Mesenteric fat pad (tissue), 1 donor: ENCODE results near the gene CKAP2L. TPM values are rescaled to one million over a fixed set of nuclear protein-coding genes. Genes with fewer than 3 reads are reported as not detected.

Experiments used
- DNase-seq: peaks from one replicate; pipeline ENCODE4 v3.0.0-alpha.2; 2020; ENCODE audit warnings: low spot score
- total RNA-seq: library from RNA; stranded (reverse); fragmentation: NEBNext Ultra II Directional; extraction: Animal tissue kit (Norgen Biotek cat#: 25700); gene quantifications from one replicate; pipeline ENCODE4 v1.2.1, GENCODE V29; 2021
- donor health status: DM: yes; HTN: yes; CAD: no.

CKAP2L gene
- total RNA-seq, 1 donor from 2014 or later: not detected

DNA sequence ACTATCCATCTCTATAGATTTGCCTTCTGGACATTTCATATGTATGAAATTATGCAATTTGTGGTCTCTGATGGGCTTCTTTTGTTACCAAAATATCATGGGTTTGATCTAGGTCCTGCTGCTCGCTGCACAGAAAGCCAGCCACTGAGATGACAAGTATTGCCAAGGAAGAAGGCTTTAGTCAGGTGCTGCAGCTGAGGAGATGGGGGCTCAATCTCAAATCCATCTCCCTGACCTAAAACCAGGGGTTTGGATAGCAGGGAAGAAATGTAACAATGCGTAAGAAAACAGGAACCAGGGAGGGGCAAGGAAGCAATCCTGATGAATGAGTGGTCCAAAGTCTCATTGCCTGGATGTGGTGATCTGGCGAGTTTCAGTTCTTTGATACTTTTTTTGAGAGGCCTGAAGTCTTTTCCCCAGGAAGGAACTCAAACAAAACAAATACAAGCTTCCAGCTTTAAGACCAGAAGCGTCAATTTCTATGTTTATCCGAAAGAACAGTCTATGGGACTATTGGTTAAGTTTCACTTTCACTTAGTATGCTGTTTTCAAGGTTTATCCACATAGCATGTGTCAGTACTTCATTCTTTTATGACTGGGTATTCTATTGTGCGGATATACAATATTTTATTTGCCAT is 3.4 kb upstream of the CKAP2L start:
- DNase-seq: no peak

DNA sequence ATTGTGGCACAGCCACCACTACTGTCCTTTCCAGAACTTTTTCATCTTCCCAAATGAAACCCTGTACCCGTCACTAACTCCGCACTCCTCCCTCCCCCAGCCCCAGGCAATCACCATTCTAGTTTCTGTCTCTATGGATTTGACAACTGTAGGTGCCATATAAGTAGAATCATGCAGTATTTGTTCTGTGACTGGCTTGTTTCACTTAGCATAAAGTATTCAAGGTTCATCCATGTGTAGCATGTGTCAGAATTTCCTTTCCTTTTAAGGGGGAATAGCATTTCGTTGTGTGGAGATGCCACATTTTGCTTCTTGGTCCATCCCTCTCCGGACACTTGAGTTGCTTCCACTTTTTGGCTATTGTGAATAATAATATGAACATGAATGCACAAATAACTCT is 842 bp upstream of the CKAP2L start:
- DNase-seq: no peak

DNA sequence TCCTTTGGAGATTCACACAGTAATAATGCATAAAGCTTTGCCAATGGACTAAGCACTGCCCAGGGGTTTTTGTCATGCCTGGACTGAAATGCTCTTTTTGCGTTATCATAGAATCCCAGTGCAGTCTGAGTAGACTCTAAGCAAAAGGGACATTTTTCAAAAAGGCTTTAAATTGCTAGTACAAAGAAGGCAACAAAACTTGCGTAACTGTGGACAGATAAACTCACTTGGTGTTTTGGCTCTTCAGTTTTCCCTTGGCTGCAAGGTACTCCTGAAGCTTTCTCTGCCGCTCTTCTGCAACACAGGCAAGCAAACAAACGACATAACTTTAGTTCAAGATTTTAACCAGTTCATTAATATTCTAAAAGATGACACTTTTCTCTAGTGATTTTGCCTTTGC is 2.1 kb downstream of the CKAP2L start:
- no peak for DNase-seq

DNA sequence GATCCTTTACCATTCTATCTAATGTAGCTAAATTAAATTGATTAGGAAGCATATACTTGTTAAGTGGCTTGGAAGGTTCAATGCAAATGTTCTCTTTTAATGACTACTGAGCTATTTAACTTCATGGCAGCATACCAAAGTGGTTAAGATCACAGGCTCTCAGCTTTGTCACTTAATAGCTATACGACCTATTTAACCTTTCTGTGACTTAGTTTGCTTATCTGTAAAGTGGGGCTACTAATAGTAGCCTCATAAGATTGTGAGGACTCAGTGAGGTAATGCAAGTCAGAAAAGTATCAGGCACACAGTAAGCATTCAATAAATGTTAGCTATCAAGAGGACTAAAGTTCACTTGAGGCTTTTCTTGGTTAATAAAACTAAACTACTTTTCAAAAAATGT is 4.3 kb downstream of the CKAP2L start:
- DNase-seq: no peak

DNA sequence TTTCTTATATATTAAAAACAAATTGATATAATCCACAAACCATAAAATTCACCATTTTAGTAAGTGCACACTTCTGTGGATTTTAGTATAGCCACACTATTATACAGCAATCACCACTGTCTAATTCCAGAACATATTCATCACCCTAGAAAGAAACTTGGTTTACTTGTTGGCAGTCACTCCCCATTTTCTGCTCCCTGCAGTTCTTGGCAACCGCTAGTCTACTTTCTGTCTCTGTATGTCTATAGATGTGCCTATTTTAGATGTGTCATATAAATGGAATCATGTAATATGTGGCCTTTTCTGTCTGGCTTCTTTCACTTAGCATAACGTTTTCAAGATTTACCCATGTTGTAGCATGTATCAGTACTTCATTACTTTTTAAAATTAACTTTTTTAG is 5.7 kb downstream of the CKAP2L start:
- DNase-seq: no peak

DNA sequence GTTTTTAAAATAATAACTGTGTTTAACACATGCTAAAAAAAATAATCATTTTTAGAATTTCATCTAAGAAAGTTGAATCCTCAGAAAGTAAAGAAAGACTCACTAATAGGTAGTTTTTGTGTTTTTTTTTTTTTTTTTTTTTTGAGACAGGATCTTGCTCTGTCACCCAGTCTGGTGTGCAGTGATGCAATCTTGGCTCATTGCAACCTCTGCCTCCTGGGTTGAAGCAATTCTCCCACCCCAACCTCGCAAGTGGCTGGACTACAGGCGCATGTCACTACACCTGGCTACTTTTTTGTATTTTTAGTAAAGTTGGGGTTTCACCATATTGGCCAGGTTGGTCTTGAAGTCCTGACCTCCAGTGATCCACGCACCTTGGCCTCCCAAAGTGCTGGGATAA is 7.1 kb downstream of the CKAP2L start:
- no peak for DNase-seq

DNA sequence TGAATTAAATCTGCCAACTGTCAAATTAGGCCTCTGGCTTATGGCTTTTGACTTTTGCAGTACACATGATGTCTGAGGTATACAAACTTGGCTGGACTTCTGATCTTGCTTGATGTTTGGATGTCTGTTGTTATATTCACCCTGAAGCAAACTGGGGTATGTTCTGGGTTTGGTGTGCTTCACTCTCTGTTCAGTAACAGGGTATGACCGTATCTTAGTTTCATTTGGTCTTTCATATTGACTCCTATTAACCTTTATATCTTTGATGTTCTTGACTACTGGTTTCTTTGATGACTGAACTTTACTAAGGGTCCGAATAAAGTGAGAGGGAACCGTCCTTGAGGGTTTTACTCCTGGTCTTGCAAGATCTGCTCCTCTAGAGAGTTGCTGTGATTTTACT is 8.2 kb downstream of the CKAP2L start:
- DNase-seq: no peak

DNA sequence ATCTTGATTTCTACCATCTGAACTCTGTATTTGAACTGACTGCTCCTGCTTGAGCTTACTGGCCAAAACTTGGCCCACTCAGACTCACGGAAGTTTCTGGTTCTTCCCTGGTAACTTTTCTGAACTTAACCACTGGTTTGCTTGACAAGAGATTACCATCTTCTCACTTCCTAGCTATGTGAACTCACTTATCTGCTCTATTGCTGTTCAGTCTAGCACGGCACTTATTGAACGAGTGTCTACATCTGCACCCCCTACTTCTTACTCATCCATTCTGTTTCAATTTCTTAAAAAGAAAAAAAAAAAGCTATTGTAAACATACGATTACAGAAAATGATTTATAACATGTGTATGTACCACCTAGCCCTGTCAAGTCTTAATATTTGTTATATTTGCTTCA is 9.0 kb downstream of the CKAP2L start:
- no peak for DNase-seq

DNA sequence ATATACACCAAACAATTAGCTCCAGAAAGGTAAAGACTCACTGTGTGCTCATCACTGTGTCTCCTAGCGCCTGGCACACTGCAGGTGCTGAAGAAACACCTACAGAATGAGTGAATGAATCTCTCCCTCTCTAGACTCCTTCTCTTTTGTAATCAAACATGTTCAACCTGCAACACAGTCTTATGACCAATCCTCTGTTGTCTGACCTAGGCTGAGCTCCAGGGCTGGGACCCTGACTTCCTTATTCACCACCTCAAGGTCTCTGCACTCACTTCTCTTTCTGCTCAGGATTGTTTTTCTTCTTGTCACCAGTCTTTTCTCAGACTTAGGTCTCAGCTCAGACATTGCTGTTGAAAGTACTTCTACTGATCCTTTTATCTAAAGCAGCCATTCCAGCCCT is 9.8 kb downstream of the CKAP2L start:
- no peak for DNase-seq

DNA sequence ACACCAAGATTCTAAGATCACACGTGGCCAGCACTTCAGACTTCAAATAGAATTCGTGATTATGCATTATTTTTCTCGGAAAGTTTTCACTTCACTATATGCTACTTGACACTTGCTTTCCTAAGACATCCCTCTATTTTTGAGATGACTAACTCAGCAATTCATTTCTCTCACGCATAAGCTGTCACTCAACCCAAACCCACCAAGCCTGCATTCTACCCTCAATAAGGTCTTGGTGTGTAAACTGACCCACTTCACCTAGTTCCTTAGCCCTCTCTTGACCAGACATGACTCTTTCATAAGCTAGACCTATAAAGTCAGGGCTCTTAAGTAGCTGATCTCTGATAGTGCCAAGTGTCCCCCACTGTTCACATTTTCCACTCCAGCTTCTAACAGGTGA is 11.7 kb downstream of the CKAP2L start:
- no peak for DNase-seq

DNA sequence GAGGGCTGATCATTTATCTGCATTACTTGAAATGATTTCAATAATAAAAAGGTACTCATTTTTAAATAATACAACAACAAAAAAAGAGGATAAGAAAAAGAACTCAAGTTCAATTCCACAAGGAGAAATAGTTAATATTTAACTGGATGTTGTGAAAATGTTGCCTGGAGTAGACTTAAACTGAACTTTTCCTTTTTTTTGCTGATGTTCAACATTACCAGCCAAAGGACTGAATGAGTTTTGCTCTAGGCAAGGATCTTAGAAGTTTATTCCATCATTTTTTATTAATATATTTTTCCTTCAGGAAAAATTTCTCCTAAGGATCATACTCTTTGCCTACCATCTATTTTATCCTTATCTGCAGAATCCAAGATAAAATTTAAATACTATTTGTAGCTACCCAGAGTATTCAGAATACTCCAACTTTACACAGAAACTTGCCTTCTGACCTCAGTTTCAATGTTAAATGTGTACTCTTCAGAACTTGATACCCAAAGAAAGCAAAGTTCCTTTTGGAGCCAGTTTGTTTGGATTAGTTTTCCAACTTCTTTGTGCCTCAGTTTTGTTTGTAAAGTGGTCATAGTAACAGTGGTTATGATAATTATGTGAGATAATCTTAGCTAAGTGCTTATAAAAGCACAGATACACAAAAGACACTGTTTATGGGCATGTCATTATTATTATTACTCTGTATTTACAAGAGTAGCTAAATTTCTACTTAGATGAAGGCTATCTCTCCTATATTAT is 12.8 kb downstream of the CKAP2L start:
- no peak for DNase-seq

DNA sequence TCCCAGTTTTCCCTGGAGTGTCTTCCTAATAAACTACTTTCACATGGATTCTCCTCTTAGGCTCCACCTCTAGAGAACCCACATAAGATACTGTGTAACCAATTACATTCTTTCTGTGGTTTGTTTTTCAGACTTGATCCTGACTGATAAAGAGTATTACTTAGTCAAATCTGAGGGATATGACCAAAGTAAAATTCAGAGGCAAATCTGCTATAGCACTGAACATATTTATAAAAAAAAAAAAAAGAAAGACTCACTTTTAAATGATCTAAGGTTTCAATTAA is 13.9 kb downstream of the CKAP2L start:
- no peak for DNase-seq

DNA sequence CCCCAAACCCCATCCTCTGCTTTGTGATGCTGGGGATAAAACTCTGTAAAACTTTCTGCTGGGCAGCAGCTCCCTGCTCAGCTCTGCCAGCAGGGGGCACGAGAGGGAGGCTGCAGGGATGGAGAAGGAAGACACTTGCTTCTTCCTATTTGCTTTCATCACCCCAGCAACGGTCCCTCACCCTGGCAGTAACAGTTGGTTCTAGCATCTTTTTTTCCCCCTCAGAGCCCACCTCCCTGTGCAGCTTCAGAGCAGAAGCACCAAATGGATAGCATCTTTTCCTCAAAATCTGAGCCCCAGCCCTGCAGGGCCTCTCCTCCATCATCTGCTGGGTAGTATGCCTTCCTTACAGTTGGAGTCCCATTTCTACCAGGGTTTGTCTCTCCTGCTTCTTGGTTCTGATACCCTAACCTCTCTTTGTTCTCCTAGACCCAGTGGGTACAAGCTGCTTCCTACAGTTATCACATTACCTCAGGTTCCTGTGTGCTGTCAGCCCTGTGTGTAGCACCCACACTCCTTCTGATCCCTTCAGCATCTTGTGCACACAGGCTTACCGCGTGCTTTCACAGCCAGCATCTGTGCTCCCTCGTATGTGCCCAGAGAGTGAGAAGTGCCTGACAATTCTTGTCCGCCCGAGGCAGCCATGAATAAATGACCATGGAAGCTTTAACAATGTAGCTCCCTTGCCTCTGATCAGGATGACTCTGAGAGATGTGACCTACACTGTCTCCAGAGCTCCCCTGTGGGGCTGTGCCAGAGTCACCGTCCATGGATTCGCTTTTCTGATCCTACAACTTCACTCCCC is 14.5 kb downstream of the CKAP2L start:
- DNase-seq: no peak

DNA sequence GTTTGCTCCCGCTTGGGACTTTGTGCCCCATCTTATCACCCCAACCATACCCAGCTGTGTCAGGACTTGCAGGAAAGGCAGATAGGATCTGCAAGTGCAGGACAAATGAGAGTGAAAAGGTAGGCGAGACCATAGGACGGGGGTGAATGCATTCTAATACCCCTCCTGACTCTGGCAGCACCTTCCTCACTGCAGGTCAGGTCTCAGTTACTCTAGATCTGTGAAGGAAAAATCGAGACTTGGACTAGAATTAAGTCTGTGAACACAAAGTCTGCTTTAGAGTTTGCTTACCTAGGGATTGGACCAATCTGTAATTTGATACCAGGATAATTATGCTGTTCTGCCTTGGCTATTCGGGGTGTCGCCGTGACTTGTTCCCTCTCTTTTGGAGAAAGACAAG is 23.9 kb downstream of the CKAP2L start:
- no peak for DNase-seq

DNA sequence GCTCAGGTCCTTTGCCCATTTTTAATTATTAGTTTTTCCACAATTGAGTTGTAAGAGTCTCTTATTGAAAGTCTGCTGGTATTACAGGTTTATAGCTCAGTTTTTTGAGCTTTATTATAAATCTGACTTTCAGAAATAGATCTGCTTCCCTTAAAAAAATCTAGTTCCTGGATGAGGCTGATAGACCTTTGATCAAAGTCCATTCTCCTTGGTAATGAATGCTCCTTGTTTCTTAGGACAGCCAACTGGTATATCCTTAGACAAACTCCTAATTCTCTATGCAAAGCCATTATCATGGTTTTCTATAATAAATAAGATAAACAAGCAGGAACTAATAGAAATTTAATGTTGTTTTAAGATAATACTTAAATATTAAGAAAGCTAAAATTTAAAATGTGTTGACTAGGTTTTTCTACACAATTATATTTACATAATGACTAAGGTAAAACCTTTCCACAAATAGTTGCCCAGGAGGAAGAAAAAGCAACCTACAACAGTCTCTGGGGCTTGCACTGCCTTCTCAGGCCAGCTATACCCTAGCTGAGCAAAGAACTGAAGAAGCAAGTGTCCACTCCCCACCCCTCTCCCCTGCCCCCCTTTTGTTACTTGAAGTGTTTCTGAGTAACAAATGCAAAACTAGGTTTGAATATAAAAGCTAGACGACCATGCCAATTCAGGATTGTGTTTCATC is 26.7 kb downstream of the CKAP2L start:
- no peak for DNase-seq

DNA sequence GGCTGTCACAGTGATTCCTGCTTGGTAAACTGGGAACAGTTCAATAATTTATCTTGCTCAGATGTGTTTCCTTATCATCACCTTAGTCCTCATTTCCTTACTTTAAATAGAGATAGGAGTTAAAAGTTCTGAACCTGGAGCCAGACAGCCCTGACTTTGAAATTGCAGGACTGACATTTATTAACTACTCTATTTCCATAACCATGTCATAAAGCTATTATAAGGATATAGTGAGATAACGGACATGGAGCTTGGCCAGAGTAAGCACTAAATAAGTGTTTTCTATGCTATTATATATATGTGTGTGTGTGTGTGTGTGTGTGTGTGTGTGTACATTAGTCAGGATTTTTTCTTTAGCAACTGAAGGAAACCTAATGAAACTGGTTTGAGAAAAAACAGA is 30.5 kb downstream of the CKAP2L start:
- no peak for DNase-seq

DNA sequence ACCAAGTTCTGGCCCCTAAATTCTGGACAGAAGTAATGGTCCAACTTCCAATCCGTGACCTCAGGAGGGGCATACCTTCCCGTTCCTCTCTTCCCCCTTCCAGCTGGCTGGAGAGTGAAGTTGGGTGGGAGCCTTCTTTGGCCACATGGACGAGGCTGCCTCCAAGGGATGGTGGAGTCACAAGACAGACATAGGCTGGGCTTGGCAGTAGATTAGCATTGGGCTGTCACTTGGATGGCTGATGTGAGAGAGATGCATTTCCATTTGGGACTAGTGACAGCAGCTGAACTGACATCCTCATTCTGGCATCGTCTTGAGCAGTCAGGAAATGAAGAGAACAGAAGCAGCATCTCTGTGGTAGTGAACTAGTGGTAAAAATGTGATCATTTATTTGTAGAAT is 31.0 kb downstream of the CKAP2L start:
- DNase-seq: peak; percentile 77

DNA sequence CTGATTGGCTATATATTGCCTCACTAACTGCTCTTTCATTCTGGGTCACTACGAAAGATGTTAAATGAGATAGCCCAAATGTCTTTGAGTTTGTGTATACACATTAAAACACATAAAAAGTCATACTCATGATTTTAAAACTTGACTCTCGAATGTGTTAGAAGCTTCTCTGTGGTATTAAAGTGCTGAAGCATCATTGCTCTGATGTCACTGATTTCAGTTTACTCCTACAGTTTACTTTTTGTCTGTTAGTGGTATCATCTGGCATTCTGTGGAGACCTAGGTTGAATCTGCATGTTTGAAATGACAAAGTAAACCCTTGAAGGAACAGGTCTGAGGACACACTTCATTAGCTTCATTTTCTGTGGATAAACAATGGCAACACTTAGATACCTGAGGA is 32.9 kb downstream of the CKAP2L start:
- DNase-seq: no peak

DNA sequence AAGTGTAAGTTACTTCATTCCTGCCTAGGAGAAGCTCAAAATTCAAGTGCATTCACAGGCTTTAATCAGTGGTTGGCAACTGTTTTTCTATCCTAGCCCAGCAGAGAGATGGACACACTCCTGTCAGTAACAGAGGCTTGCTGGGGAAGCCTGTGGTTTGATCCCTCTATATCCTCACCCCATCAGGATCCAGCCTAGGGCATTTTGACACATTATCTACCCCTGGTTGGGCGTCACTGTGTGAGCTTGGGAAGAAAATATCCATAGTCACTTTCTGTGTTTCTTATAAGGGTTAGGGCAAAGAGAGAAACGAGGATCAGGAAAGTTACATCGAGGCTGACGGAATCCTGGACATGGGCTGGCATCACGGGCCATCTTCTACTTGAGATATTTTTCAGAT is 33.6 kb downstream of the CKAP2L start:
- DNase-seq: no peak

DNA sequence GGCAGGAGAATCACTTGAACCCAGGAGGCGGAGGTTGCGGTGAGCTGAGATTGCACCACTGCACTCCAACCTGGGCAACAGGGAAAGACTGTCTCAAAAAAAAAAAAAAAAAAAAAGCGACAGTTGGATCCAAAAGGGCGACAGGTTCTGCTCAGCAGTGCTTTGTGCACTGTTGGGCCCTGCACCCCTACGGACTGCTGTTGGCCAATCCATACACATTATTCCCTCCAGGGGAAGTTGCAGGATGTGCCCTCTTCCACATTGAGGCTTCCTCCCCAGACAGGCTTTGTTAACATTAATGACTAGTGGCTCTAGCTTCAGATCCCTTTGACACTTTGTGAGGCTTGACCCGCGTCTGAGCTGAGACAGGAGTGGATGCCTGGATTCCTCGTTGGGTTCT is 34.2 kb downstream of the CKAP2L start:
- no peak for DNase-seq

DNA sequence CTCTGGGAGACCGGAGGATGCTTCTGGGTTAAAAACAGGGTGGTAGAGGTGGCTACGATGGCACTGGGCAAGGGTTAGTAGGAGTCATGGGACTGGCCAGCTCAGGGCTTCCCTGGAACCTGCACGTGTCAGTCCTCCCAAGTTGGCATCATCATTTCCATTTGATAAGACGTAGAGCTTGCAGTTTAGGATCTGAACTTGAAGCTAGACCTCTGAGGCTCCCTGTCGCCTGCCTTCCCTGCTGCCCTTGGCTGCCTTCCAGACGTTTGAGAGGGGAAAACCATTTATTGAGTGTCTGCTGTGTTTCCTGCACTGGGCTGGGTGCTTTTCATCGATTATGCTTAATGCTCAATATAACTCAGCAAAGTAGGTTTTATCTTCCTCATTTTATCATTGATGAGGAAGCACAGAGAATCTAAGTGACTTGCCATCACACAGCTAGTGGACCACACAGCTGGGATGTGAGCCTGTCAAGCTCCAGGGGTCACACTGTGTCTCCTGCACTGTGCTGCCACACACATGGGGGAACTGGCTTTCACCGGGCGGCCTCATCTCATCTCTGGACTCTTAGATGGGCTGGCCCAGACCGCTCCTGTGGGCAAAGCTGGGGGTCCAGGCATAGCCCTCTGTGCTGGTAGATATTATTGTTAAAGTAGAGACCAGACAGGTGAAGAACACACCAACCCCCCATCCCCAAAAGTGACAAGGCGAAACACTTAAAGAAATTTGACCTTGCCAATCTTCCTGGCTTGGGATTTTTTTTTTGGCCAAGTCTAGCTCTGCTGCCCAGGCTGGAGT is 35.8 kb downstream of the CKAP2L start:
- DNase-seq: peak; percentile 80
